Urinary bladder (tissue), 4 donors: Measurements from ENCODE around the gene TMPRSS9. TPM values are rescaled to one million over a fixed set of nuclear protein-coding genes. Genes with fewer than 3 reads are reported as not detected.

Experiments
- DNase-seq: peaks from one replicate; pipeline ENCODE4 v3.0.0-alpha.2; 2015; ENCODE audit errors: extremely low spot score
- H3K27ac ChIP-seq: one replicate; pipeline ENCODE4 v1.5.1; 2013; ENCODE audit warnings: low read depth, mild to moderate bottlenecking, moderate library complexity
- H3K36me3 ChIP-seq: one replicate; pipeline ENCODE4 v1.6.1; 2013; ENCODE audit warnings: mild to moderate bottlenecking, moderate library complexity; ENCODE audit not compliant: insufficient read depth
- H3K4me1 ChIP-seq: one replicate; pipeline ENCODE4 v1.6.1; 2013; ENCODE audit warnings: mild to moderate bottlenecking, moderate library complexity; ENCODE audit not compliant: insufficient read depth
- H3K4me3 ChIP-seq: one replicate; pipeline ENCODE4 v1.5.1; 2013; ENCODE audit warnings: low read depth, low read length
- WGBS: extraction: QIAGEN DNeasy Blood & Tissue Kit; methylation state at CpG from one replicate; pipeline ENCODE4 v1.1.7; 2013; 5-methylcytosine and 5-hydroxymethylcytosine counted together
- polyA plus RNA-seq: library from polyadenylated mRNA; stranded (reverse); fragments of 200-250 nt; gene quantifications from one replicate; pipeline ENCODE4 v1.2.3, GENCODE V29; 2013
- total RNA-seq: library from RNA; depleted of rRNA; stranded (reverse); fragments of >200 nt; gene quantifications from one replicate; pipeline ENCODE4 v1.2.3, GENCODE V29; 2014
- donor health status: healthy with polysubstance abuse.
- donor health status: healthy.

TMPRSS9 gene
- total and polyA plus RNA-seq, 2 donors: 0.06 to 0.11 TPM

DNA sequence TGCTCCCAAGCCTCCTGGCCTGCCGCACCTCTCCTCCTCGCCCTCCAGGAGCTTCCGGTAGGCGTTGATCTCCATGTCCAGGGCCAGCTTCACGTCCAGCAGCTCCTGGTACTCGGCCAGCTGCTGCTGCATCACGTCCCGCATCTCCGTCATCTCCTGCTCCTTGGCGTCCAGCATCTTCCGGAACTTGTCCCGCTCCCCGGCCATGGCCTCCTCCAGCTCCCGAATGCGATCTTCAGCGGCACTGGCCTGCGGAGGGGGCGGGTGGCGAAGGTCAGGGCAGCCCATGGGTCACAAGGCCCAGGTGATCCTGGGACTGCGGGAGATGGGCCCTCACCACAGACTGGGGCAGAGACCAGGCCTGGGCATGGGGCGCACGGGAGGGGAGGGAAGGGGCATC lies 74.2 kb downstream of the TMPRSS9 start:
- H3K4me3 ChIP-seq: no peak overlapping the region
- H3K27ac ChIP-seq: no peak overlapping the region
- peaks cover 1% of the 10 kb centered on the region for H3K4me1 ChIP-seq
- peaks cover 3% of the 10 kb centered on the region for H3K36me3 ChIP-seq
- no peak for DNase-seq
- WGBS: 94% methylated on average over 22 of the region's 22 CpGs

DNA sequence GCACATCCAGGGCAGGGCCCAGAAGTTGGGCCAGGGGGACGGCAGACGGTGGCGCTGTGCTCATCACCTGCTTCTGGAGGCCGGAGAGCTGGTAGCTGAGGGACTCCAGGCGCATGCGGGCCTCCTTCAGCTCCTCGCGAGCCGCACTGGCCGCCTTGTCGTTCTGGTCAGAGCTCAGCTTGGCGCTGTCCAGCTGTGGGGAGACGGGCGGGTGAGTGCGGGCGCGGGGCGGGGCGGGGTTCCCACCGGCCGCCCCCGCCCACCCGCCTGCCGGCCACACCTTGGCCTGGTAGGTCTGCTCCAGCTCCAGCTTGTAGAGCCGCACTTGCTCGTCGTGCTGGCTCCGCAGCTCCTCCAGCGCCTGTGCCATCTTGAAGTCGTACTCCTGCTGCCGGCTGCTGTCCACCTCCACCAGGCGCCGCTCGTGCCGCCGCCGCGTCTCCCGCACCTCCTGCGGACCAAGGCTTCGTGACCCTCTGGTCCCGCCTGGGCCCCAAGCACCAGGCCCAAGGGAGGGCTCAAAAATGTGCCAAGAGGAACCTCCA lies 74.7 kb downstream of the TMPRSS9 start:
- no peak for DNase-seq
- no peak overlapping the region for H3K27ac ChIP-seq
- 96% methylated on average over 42 of the region's 42 CpGs for WGBS
- peaks cover 1% of the 10 kb centered on the region for H3K4me1 ChIP-seq
- peaks cover 3% of the 10 kb centered on the region for H3K36me3 ChIP-seq
- no peak overlapping the region for H3K4me3 ChIP-seq

DNA sequence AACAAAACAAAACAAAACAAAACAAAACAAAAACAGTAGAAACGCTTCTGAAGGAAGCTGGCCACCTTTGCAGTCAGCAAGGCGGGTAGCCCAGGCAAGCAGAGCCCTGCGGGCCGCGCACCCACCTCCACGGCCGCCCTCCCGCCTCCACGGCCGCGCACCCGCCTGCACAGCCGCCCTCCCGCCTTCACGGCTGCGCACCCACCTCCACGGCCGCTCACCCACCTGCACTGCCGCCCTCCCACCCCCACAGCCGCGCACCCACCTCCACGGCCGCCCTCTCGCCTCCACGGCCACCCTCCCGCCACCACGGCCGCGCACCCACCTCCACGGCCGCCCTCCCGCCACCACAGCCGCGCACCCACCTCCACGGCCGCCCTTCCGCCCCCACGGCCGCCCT lies 76.3 kb downstream of the TMPRSS9 start:
- no peak for DNase-seq
- 97% methylated on average over 39 of the region's 39 CpGs for WGBS

DNA sequence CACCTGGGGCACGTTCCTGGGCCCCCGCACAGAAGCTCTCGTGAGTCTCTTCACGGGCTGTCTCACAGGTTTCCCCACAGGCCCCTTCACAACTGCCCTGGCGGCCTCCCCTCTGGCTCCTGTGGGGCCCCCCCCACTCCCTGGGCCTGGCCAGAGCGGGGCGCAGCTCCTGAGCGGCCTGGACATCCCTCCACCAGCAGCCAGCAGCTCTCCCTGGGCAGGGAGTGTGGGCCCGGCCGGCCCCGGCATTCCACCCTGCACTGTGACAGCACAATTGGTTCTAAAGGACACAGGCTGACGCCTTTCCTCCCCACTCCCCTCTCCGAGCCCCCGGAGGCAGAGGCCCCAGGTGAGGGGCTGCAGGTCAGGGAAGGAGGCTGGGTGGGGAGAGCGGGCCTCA lies 76.9 kb downstream of the TMPRSS9 start:
- DNase-seq: no peak
- H3K27ac ChIP-seq: no peak overlapping the region
- H3K4me1 ChIP-seq: peaks cover 1% of the 10 kb centered on the region
- H3K36me3 ChIP-seq: peaks cover 3% of the 10 kb centered on the region
- H3K4me3 ChIP-seq: no peak overlapping the region
- WGBS: 95% methylated on average over 15 of the region's 15 CpGs

More for the DNA sequence above, 76.3 kb downstream of the TMPRSS9 start:
- H3K27ac ChIP-seq: no peak overlapping the region
- H3K4me3 ChIP-seq: no peak overlapping the region
- peaks cover 1% of the 10 kb centered on the region for H3K4me1 ChIP-seq
- H3K36me3 ChIP-seq: peaks cover 3% of the 10 kb centered on the region

DNA sequence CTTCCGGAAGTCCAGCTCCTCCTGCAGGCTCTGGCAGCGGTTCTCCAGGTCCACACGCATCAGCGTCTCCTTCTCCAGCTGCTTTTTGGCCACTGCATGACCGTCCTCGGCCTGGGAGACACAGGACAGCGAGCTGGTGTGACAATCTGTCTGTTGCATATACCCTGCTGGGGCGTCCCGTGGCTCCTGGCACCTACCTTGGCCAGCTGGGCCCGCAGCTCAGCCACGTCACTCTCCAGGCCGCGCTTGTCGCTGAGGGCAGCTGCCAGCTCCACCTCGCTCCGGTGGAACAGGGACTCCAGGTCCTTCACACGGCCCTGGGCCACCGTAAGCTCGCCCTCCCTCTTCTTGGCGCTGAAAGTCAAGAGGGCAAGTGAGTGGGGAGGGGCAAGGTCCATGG lies 78.1 kb downstream of the TMPRSS9 start:
- DNase-seq: no peak
- H3K4me1 ChIP-seq: peaks cover 1% of the 10 kb centered on the region
- no peak overlapping the region for H3K27ac ChIP-seq
- H3K36me3 ChIP-seq: peaks cover 6% of the 10 kb centered on the region
- no peak overlapping the region for H3K4me3 ChIP-seq
- WGBS: 95% methylated on average over 20 of the region's 20 CpGs

DNA sequence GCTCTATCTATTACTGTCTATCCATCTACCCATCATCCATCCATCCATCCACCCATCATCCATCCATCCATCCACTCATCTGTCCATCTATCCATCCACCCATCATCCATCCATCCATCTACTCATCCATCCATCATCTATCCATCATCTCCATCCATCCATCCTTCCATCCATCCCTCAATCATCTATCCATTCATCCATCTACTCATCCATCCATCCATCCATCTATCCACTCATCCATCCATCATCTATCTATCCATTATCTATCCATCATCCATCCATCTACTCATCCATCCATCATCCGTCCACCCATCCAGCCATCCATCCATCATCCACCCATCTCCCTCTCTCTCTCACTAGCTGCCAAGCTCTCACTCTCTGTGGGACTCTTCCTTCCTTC lies 80.5 kb downstream of the TMPRSS9 start:
- WGBS: 96% methylated on average over 1 of the region's 1 CpG

DNA sequence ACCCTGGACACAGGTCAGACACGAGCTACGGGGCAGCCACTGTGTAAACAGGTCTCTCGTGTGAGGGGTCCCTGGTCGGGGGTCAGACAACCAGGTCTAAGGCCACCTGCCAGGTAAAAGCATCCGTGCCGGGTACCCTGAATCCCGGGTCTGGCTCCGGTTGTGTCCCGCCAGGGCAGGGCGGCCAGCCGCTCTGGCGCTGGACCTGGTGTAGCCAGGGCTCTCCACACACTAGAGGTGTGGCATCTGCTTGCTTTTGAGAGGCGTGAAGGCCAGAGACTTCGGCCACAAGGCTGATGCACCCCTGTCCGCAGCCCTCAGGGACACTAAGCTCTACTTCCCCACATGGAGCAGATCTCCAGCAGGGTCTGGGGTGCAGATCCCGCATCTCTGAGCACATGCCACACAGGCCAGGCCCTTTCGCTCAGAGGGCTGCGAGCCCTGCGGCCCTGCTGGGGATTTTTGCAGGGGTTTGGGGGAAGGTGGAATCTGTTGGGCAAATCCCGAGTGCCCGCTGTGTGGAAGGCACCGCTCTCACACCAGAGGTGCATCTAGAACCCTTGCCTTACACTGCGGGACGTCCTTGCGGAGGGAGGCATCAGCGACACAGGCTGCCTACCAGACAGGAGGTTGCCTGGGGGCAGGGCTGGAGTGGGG lies 81.2 kb downstream of the TMPRSS9 start:
- Histone ChIP-seq H3K27ac (no peak overlapping the region), H3K4me3 (no peak overlapping the region), H3K36me3 (peaks cover 2% of the 10 kb centered on the region), H3K4me1 (peaks cover 1% of the 10 kb centered on the region)
- DNase-seq: no peak
- WGBS: 95% methylated on average over 26 of the region's 26 CpGs

More for the DNA sequence above, 80.5 kb downstream of the TMPRSS9 start:
- H3K36me3 ChIP-seq: peaks cover 2% of the 10 kb centered on the region
- no peak for DNase-seq
- peaks cover 1% of the 10 kb centered on the region for H3K4me1 ChIP-seq
- H3K4me3 ChIP-seq: no peak overlapping the region
- no peak overlapping the region for H3K27ac ChIP-seq

DNA sequence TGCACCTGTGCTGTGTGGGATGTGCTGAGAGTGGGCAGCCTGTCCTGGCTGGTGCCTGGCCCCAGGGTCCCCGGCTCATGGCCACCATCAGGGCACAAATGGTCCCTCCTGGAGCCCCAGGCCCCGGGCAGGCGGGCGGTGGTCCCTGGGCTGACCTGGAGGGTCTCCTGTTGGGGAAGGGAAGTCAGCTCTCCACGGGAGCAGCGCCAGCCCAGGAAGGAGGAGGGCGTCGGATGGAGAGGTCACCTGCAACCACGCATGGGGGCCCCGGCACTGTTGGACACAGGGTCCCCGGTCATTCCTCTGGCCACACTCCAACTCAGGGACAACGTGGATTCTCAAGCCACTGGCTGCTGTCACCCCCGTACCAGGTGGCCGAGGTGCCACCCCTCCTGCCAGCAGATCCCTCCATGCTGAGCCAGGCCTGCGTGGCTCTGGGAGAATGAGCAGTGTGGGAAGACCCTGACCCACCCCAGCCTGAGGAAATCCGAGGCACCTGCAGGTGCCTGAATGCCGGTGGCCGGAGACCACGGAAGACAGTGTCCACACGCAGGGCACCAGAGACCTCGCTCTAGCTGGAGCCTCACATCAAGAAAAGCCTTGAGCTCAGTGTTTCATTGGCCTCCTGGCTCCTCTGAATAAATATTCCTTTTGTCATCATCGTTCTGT lies 83.2 kb downstream of the TMPRSS9 start:
- H3K27ac ChIP-seq: no peak overlapping the region
- H3K4me1 ChIP-seq: no peaks in the 10 kb centered on the region
- H3K4me3 ChIP-seq: no peak overlapping the region
- peaks cover 2% of the 10 kb centered on the region for H3K36me3 ChIP-seq
- WGBS: 91% methylated on average over 22 of the region's 22 CpGs
- no peak for DNase-seq

DNA sequence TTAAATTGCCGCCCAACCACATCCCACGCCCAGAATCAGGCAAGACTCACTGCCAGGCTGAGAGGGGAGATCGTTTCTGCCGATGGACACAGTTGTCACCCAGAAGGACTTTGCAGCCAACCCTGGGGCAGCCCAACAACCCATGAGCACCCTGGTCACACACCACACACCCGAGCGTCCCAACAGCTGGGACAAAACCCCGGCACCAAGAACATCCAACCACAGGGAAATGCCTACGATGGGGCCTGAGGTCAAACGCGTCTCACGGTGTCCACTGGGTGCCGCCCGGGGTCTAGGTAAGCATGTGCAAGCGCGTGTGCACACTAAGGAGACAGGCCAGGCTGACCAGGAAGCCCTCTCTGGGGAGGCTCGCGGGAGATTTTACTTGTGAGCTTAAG lies 83.7 kb downstream of the TMPRSS9 start:
- H3K36me3 ChIP-seq: peaks cover 2% of the 10 kb centered on the region
- H3K27ac ChIP-seq: no peak overlapping the region
- 91% methylated on average over 17 of the region's 17 CpGs for WGBS
- no peaks in the 10 kb centered on the region for H3K4me1 ChIP-seq
- H3K4me3 ChIP-seq: no peak overlapping the region
- DNase-seq: no peak

DNA sequence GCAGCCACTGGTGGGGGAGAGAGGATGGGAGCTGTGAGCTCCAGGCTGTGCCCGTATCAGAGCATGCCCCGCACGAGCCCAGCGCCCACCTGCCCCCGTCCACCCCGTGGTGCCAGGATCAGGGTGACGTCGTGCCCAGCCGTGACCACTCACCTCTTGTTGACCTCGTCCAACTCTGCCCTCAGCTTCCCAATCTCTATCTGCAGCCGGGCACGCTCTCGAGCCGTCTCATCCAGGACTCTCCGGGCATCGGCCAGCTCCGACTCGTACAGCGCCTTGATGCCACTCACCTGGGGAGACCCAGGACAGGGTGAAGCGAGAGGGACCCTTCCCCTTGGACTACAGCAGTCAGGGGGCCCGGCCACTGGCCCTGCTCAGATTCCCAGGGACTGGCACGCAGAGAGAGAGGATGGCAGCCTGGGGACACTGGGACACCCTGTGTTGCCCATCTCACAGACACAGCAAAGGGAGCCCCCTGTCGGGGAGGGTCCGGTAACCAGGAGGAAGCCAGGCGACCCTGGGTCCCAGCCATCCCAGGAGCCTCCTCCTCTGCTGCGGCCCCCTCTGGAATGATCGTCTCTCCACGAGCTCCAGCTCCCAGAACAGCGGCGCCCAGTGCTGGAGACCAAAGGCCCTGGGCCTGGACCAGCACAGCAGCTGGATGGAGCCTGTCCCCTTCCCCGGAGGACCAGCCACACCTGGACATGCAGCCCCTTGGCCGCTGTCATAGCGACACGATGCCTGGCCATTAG lies 84.4 kb downstream of the TMPRSS9 start:
- WGBS: 95% methylated on average over 34 of the region's 34 CpGs
- H3K27ac ChIP-seq: no peak overlapping the region
- H3K4me3 ChIP-seq: no peak overlapping the region
- no peak for DNase-seq
- H3K4me1 ChIP-seq: no peaks in the 10 kb centered on the region
- H3K36me3 ChIP-seq: peaks cover 2% of the 10 kb centered on the region

DNA sequence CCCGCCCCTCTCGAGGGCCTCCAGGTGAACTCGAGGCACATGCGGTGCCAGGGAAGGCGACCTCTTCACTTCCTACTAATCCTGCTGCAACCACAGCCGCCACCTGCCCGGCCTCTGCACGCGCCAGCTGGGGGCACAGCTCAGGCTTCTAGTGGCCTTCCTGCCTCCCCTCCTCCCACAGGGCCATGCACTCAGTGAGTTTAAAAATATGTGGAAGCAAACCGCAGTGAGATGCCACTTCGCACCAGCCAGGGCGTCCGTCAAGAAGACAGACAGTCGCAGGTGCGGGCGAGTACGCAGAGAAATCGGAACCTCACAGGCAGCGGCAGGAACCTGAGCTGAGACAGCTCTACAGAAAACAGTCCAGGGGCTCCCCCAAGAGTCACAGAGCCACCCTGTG lies 86.3 kb downstream of the TMPRSS9 start:
- 74% methylated on average over 19 of the region's 19 CpGs for WGBS
- Histone ChIP-seq H3K4me3 (no peak overlapping the region), H3K4me1 (no peaks in the 10 kb centered on the region), H3K36me3 (peaks cover 2% of the 10 kb centered on the region), H3K27ac (no peak overlapping the region)
- no peak for DNase-seq

DNA sequence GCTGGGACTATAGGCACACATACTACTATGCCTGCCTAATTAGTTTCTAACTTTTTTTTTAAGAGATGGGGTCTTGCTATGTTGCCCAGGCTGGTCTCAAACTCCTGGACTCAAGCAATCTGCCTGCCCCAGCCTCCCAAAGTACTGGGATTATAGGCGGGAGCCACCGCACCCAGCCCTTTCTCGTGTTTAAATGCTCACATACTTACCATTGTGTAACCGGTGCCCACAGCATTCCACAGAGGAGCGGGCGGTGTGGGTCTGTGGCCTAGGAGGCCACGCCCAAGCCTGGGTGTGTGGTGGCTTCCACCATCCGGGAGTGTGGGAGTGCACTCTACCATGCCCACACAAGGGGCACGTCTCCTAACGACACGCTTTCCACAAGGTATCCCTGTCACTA lies 89.0 kb downstream of the TMPRSS9 start:
- WGBS: 96% methylated on average over 11 of the region's 11 CpGs
- Histone ChIP-seq H3K4me1 (no peaks in the 10 kb centered on the region), H3K27ac (no peak overlapping the region), H3K4me3 (no peak overlapping the region), H3K36me3 (no peaks in the 10 kb centered on the region)
- DNase-seq: no peak

DNA sequence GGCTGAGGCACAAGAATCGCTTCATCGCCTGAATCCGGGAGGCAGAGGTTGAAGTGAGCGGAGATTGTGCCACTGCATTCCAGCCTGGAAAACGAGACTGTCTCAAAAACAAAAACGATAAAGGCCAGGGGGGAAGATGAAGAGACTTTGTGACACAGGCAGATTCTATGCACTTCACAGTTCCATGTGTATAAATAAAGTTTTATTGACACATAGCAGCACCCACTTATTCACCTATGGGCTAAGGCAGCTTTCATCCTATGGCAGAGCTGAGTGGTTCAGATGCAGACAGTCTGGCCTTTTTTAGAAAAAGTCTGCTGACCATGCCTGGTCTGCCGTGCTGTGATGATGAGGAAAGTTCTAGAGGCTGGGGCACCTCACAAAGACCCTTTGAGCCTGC lies 91.1 kb downstream of the TMPRSS9 start:
- Histone ChIP-seq H3K36me3 (no peaks in the 10 kb centered on the region), H3K4me1 (peaks cover 3% of the 10 kb centered on the region), H3K4me3 (no peak overlapping the region), H3K27ac (no peak overlapping the region)
- WGBS: 91% methylated on average over 7 of the region's 7 CpGs
- no peak for DNase-seq

DNA sequence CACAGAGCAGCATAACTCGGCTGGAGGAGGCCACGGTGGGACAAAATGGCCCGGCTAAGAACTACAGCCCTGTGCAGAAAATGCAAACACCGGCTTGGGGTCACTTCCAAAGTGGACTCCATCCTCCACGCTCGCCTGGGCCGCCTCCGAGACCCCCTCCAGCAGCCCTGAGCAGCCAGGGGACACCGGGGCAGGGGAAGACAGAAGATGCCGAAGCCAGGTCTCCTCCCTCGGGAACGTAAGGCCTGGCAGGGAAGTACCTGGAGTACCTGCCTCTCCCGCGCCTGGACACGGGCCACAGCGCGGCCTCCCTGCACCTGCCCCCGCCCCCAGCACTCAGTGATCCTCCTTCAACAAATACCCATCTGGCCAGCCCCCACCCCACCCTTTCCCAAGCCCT lies 91.7 kb downstream of the TMPRSS9 start:
- no peaks in the 10 kb centered on the region for H3K36me3 ChIP-seq
- peaks cover 3% of the 10 kb centered on the region for H3K4me1 ChIP-seq
- DNase-seq: no peak
- H3K4me3 ChIP-seq: no peak overlapping the region
- no peak overlapping the region for H3K27ac ChIP-seq
- 96% methylated on average over 18 of the region's 18 CpGs for WGBS
